HepG2 (cell line): ENCODE measurements around the gene SPDYE4. TPM values are rescaled to one million over a fixed set of nuclear protein-coding genes. Genes with fewer than 3 reads are reported as not detected.
A peak's percentile ranks its signal among the peaks of the same experiment; 100 is the strongest.

Source experiments
- AGO2 ChIP-seq: fragments of 200-400 bp; formaldehyde crosslinking; optimal IDR thresholded peaks from 2 replicates; pipeline ENCODE3; 2017; ENCODE audit warnings: mild to moderate bottlenecking, low read depth, low read length, moderate library complexity
- KDM5A ChIP-seq: fragments of 200-600 bp; sonication (generic); IDR thresholded peaks from 2 replicates; pipeline ENCODE4 v1.7.0; 2018; ENCODE audit warnings: antibody characterized with exemption, mild to moderate bottlenecking, low read length, borderline replicate concordance
- MAFF ChIP-seq: IDR thresholded peaks from 2 replicates; pipeline ENCODE4 v1.6.1; 2011; ENCODE audit warnings: low read depth, low read length, improper control_type of control experiment
- MAX ChIP-seq: IDR thresholded peaks from 2 replicates; pipeline ENCODE4 v1.6.1; 2012; ENCODE audit warnings: inconsistent platforms
- MEIS1 ChIP-seq: sonication (generic); formaldehyde crosslinking; IDR thresholded peaks from 2 replicates; pipeline ENCODE4 v1.9.0; 2021; ENCODE audit warnings: mild to moderate bottlenecking, missing genetic modification reagents, moderate library complexity, borderline replicate concordance
- PAXIP1 ChIP-seq: sonication (generic); formaldehyde crosslinking; conservative IDR thresholded peaks from 2 replicates; pipeline ENCODE4 v1.4.0; 2020; ENCODE audit warnings: mild to moderate bottlenecking, missing genetic modification reagents, moderate library complexity
- POLR2G ChIP-seq: fragments of 200-400 bp; formaldehyde crosslinking; IDR thresholded peaks from 2 replicates; pipeline ENCODE4 v1.6.1; 2018; ENCODE audit warnings: mild to moderate bottlenecking, low read depth, low read length, moderate library complexity
- SALL2 ChIP-seq: sonication (generic); formaldehyde crosslinking; IDR thresholded peaks from 2 replicates; pipeline ENCODE4 v1.8.1; 2023; ENCODE audit warnings: mild to moderate bottlenecking, missing genetic modification reagents, inconsistent platforms
- TBX2 ChIP-seq: sonication (generic); formaldehyde crosslinking; IDR thresholded peaks from 2 replicates; pipeline ENCODE4 v1.5.0; 2020; ENCODE audit warnings: missing genetic modification reagents, mild to moderate bottlenecking, borderline replicate concordance
- ZBTB14 ChIP-seq: sonication (generic); formaldehyde crosslinking; IDR thresholded peaks from 2 replicates; pipeline ENCODE4 v1.4.0; 2020; ENCODE audit warnings: missing genetic modification reagents
- ZNF318 ChIP-seq: sonication (generic); formaldehyde crosslinking; IDR thresholded peaks from 2 replicates; pipeline ENCODE4 v1.4.0; 2020; ENCODE audit warnings: mild to moderate bottlenecking, missing genetic modification reagents
- ZNF331 ChIP-seq: sonication (generic); formaldehyde crosslinking; IDR thresholded peaks from 2 replicates; pipeline ENCODE4 v1.4.0; 2020; ENCODE audit warnings: missing genetic modification reagents
- ZNF354B ChIP-seq: sonication (generic); formaldehyde crosslinking; IDR thresholded peaks from 2 replicates; pipeline ENCODE4 v1.8.0; 2022; ENCODE audit warnings: mild to moderate bottlenecking, missing genetic modification reagents
- ZNF557 ChIP-seq: sonication (generic); formaldehyde crosslinking; IDR thresholded peaks from 2 replicates; pipeline ENCODE4 v1.4.0; 2020; ENCODE audit warnings: missing genetic modification reagents
- ZNF605 ChIP-seq: sonication (generic); formaldehyde crosslinking; IDR thresholded peaks from 2 replicates; pipeline ENCODE4 v1.8.0; 2022; ENCODE audit warnings: mild to moderate bottlenecking, missing genetic modification reagents
- polyA plus RNA-seq, 8 experiments: library from polyadenylated mRNA; depleted of rRNA in 3 of 8; stranded (reverse) in 7 of 8; unstranded in 1 of 8; fragments of >200 nt; fragmentation: Illumina TruSeq in 4 of 8; extraction: Trizol in 4 of 8; gene quantifications; 2 replicates each; pipeline versions ENCODE4 v1.2.1 to v1.2.3, GENCODE V29; 2011 to 2016; ENCODE audit warnings: low read depth in 4 of 8, missing spikeins in 1 of 8, mixed read lengths in 1 of 8; ENCODE audit not compliant: insufficient read depth in 1 of 8
- total RNA-seq, 5 experiments: library from RNA; depleted of rRNA; stranded (reverse); fragments of >200 nt; fragmentation: Illumina TruSeq; extraction: Trizol; gene quantifications; 2 replicates each; pipeline ENCODE4 v1.2.3, GENCODE V29; 2016; ENCODE audit warnings: low read depth in 1 of 5

The SPDYE4 gene
- total and polyA plus RNA-seq, 2 of the 13 experiments (the other 11 are each of a cell fraction or from before 2014, with no cell fraction given): not detected

GRCh38 chr17:8745586-8746500, 12.5 kb downstream of the SPDYE4 start (continued):
- no peak for TF ChIP-seq TBX2 (CRISPR knock-in tag)
- TF ChIP-seq MAX: peak; percentile 34; the same call in 1 of the 2 replicates
- no peak for TF ChIP-seq MAFF
- TF ChIP-seq AGO2: no peak
- TF ChIP-seq POLR2G: no peak
- TF ChIP-seq SALL2 (CRISPR knock-in tag): no peak
- TF ChIP-seq ZNF354B: no peak
- TF ChIP-seq KDM5A: no peak
- TF ChIP-seq ZNF605 (CRISPR knock-in tag): no peak
- no peak for TF ChIP-seq ZNF557 (CRISPR knock-in tag)
- no peak for TF ChIP-seq ZBTB14 (CRISPR knock-in tag)
- TF ChIP-seq MEIS1: peak; percentile 75; the same call in 1 of the 2 replicates
- 0 out of 2 replicates have a peak, but pooled peaks have one; percentile 14 for TF ChIP-seq ZNF331 (CRISPR knock-in tag)
- TF ChIP-seq ZNF318 (CRISPR knock-in tag): no peak
- TF ChIP-seq PAXIP1 (CRISPR knock-in tag): peak; percentile 41; the same call in 1 of the 2 replicates
